Central memory CD8-positive, alpha-beta T cell (primary cell): Measurements from ENCODE around the gene ANKRD12.

Experiments
- ATAC-seq: fragments of 150-1000 bp; cut with Tn5 transposase; replicated peaks from 2 replicates; pipeline ENCODE4 v1.10.0; 2022; ENCODE audit warnings: mild to moderate bottlenecking, moderate FRiP score, moderate number of reproducible peaks; ENCODE audit not compliant: poor library complexity, severe bottlenecking; ENCODE audit errors: extremely low read depth
- DNase-seq, 2 donors: peaks; one replicate each; pipeline ENCODE4 v3.0.0; 2021; ENCODE audit warnings: low spot score in 2 of 2
- H3K27ac Mint-ChIP-seq: one replicate; pipeline ENCODE4 v1.8.0; 2022; ENCODE audit warnings: low read depth, mild to moderate bottlenecking, moderate library complexity, mixed read lengths
- H3K27me3 Mint-ChIP-seq: one replicate; pipeline ENCODE4 v1.8.0; 2022; ENCODE audit warnings: mixed read lengths
- H3K36me3 Mint-ChIP-seq: one replicate; pipeline ENCODE4 v1.8.0; 2022; ENCODE audit warnings: mild to moderate bottlenecking, moderate library complexity, mixed read lengths; ENCODE audit not compliant: insufficient read depth
- H3K4me1 Mint-ChIP-seq: one replicate; pipeline ENCODE4 v1.8.0; 2022; ENCODE audit warnings: mixed read lengths
- H3K4me3 Mint-ChIP-seq: one replicate; pipeline ENCODE4 v1.8.0; 2022; ENCODE audit warnings: mild to moderate bottlenecking, moderate library complexity, mixed read lengths
- H3K9me3 Mint-ChIP-seq: one replicate; pipeline ENCODE4 v1.8.0; 2022; ENCODE audit warnings: mixed read lengths

ANKRD12 gene

GRCh38 chr18:9334329-9334972, 197.9 kb downstream of the ANKRD12 start, which contains the start of gene TWSG1:
TSS of gene TWSG1 (plus strand) at chr18:9334773. CDS start at chr18:9337230, 2,457 bp downstream.
- peak; percentile 89 for ATAC-seq
- H3K4me1 Mint-ChIP-seq: peaks cover 24% of the 10 kb centered on the region
- H3K27me3 Mint-ChIP-seq: no peaks in the 10 kb centered on the region

GRCh38 chr18:9334973-9335696, 198.6 kb downstream of the ANKRD12 start:
- ATAC-seq (peak; percentile 48), DNase-seq (no peak)
- Mint-ChIP-seq H3K27me3 (no peaks in the 10 kb centered on the region), H3K4me1 (peaks cover 24% of the 10 kb centered on the region), H3K27ac (no peak overlapping the region), H3K4me3 (peak overlapping the region; percentile 92), H3K36me3 (peaks cover 10% of the 10 kb centered on the region), H3K9me3 (no peaks in the 10 kb centered on the region)

More at GRCh38 chr18:9334329-9334972, 197.9 kb downstream of the ANKRD12 start, which contains the start of gene TWSG1:
- Mint-ChIP-seq H3K36me3 (peaks cover 10% of the 10 kb centered on the region), H3K9me3 (no peaks in the 10 kb centered on the region), H3K4me3 (peak within 1 kb of the TSS; percentile 92), H3K27ac (peak within 1 kb of the TSS; percentile 91)
- DNase-seq: peak; percentile 84 to 89
